CD4-positive, alpha-beta memory T cell (primary cell): ENCODE measurements around the gene AGRP. TPM values are rescaled to one million over a fixed set of nuclear protein-coding genes. Genes with fewer than 3 reads are reported as not detected.
A peak's percentile ranks its signal among the peaks of the same experiment; 100 is the strongest.

Experiments used
- CTCF ChIA-PET: fragments of 350-600 bp; sonication (Branson Sonifier 250); formaldehyde crosslinking; loops from one replicate; lab custom pipeline; 2021; ENCODE audit warnings: inconsistent platforms; ENCODE audit not compliant: partially characterized antibody; lab: Charles Lee
- POLR2A ChIA-PET: fragments of 350-600 bp; sonication (Branson Sonifier 250); formaldehyde crosslinking; loops from one replicate; lab custom pipeline; 2021; ENCODE audit not compliant: partially characterized antibody; lab: Charles Lee
- DNase-seq, 5 donors: peaks; one replicate each; pipeline versions ENCODE4 v3.0.0 to v3.0.0-alpha.2; 2020 to 2022; ENCODE audit warnings: mixed read lengths in 1 of 5
- H3K27ac ChIP-seq: one replicate; pipeline ENCODE4 v1.7.0; 2013; ENCODE audit warnings: low read depth, low read length
- H3K27me3 ChIP-seq: 2 replicates; pipeline ENCODE4 v1.7.0; 2013; ENCODE audit warnings: mild to moderate bottlenecking, low read length, moderate library complexity; ENCODE audit not compliant: insufficient read depth
- H3K36me3 ChIP-seq: 2 replicates; pipeline ENCODE4 v1.7.0; 2013; ENCODE audit warnings: mild to moderate bottlenecking, low read length, moderate library complexity; ENCODE audit not compliant: insufficient read depth
- H3K4me1 ChIP-seq: 2 replicates; pipeline ENCODE4 v1.7.0; 2013; ENCODE audit warnings: mild to moderate bottlenecking, low read length, moderate library complexity; ENCODE audit not compliant: insufficient read depth
- H3K4me3 ChIP-seq, 2 donors: one replicate each; pipeline ENCODE4 v1.7.0; 2013; ENCODE audit warnings: low read length in 2 of 2, mild to moderate bottlenecking in 1 of 2
- H3K9me3 ChIP-seq, 2 donors: one replicate each; pipeline ENCODE4 v1.7.0; 2013; ENCODE audit warnings: low read length in 2 of 2, control low read depth in 1 of 2; ENCODE audit not compliant: control insufficient read depth in 1 of 2
- H3K27ac Mint-ChIP-seq, 7 donors: one replicate each; pipeline ENCODE4 v1.8.0; 2020 to 2021; ENCODE audit warnings: mixed read lengths in 7 of 7, mild to moderate bottlenecking in 6 of 7, inconsistent platforms in 3 of 7, moderate library complexity in 3 of 7
- H3K27me3 Mint-ChIP-seq, 2 donors: one replicate each; pipeline ENCODE4 v1.8.0; 2020 to 2021; ENCODE audit warnings: mixed read lengths in 2 of 2
- H3K36me3 Mint-ChIP-seq, 2 donors: one replicate each; pipeline ENCODE4 v1.8.0; 2020 to 2021; ENCODE audit warnings: mixed read lengths in 2 of 2, inconsistent platforms in 1 of 2, mild to moderate bottlenecking in 1 of 2
- H3K4me1 Mint-ChIP-seq, 4 donors: one replicate each; pipeline ENCODE4 v1.8.0; 2020 to 2021; ENCODE audit warnings: mixed read lengths in 4 of 4, mild to moderate bottlenecking in 1 of 4
- H3K4me3 Mint-ChIP-seq, 8 donors: one replicate each; pipeline ENCODE4 v1.8.0; 2020 to 2021; ENCODE audit warnings: mixed read lengths in 8 of 8, mild to moderate bottlenecking in 7 of 8, moderate library complexity in 6 of 8, inconsistent platforms in 3 of 8
- H3K9me3 Mint-ChIP-seq, 8 donors: one replicate each; pipeline ENCODE4 v1.8.0; 2020 to 2021; ENCODE audit warnings: mixed read lengths in 8 of 8, mild to moderate bottlenecking in 5 of 8, inconsistent platforms in 3 of 8, moderate library complexity in 1 of 8
- intact Hi-C: fragments of 100-400 bp; cut with micrococcal nuclease; formaldehyde crosslinking; loops from one replicate; pipeline ENCODE4 v1.15.1; 2023
- polyA plus RNA-seq, 2 donors: library from polyadenylated mRNA; unstranded; fragments of 300-500 nt; fragmentation: Illumina TruSeq; gene quantifications; one replicate each; pipeline ENCODE4 v1.2.3, GENCODE V29; 2021
- total RNA-seq, 2 experiments: library from RNA; stranded (reverse); gene quantifications; one replicate each; pipeline ENCODE4 v1.2.3, GENCODE V29; 2021

AGRP gene
- total and polyA plus RNA-seq, 4 experiments from 2014 or later: not detected

GRCh38 chr16:67451704-67452435 is 31.5 kb downstream of the AGRP start:
- Mint-ChIP-seq H3K9me3 (no peaks in the 10 kb centered on the region), H3K4me3 (no peak overlapping the region), H3K36me3 (peaks cover 16 to 50% of the 10 kb centered on the region in 2 donors), H3K27ac (no peak overlapping the region), H3K27me3 (no peaks in the 10 kb centered on the region), H3K4me1 (peaks cover 7 to 24% (median 10%) of the 10 kb centered on the region in 4 donors)
- Histone ChIP-seq H3K36me3 (peaks cover 15% of the 10 kb centered on the region), H3K4me3 (no peak overlapping the region), H3K27ac (no peak overlapping the region), H3K4me1 (no peaks in the 10 kb centered on the region), H3K9me3 (no peaks in the 10 kb centered on the region), H3K27me3 (no peaks in the 10 kb centered on the region)
- ChIA-PET POLR2A (no interaction called here), CTCF (interaction anchor here (1.9 kb wide), 1 partner anchor 24 kb away, joined by 7 read pairs; no protein-coding TSS in a partner anchor)
- peak in 1 of 5 donors; percentile 25 for DNase-seq
- intact Hi-C loops: no loop called here

- no peaks in the 10 kb centered on the region for H3K27me3 ChIP-seq
- H3K9me3 ChIP-seq: no peaks in the 10 kb centered on the region
- DNase-seq: peak in 1 of 5 donors; percentile 10
- peaks cover 16 to 54% of the 10 kb centered on the region in 2 donors for H3K36me3 Mint-ChIP-seq
- H3K27ac Mint-ChIP-seq: peak overlapping the region in 3 of 7 donors; percentile 3 to 62 (median 30)
- H3K36me3 ChIP-seq: peaks cover 15% of the 10 kb centered on the region
- no peak overlapping the region for H3K4me3 ChIP-seq
- ChIA-PET CTCF (no interaction called here), POLR2A (no interaction called here)
- H3K4me3 Mint-ChIP-seq: no peak overlapping the region
- no peaks in the 10 kb centered on the region for H3K4me1 ChIP-seq
- H3K27ac ChIP-seq: no peak overlapping the region
- intact Hi-C loops: no loop called here
- H3K9me3 Mint-ChIP-seq: no peaks in the 10 kb centered on the region
- H3K4me1 Mint-ChIP-seq: peaks cover 2 to 17% (median 8%) of the 10 kb centered on the region in 4 donors
- no peaks in the 10 kb centered on the region for H3K27me3 Mint-ChIP-seq
These were observed 32.2 kb downstream of the AGRP start for GRCh38 chr16:67451061-67451703.

- H3K4me1 ChIP-seq: no peaks in the 10 kb centered on the region
- no peaks in the 10 kb centered on the region for H3K9me3 ChIP-seq
- H3K4me3 Mint-ChIP-seq: no peak overlapping the region
- ChIA-PET POLR2A (no interaction called here), CTCF (no interaction called here)
- H3K36me3 ChIP-seq: peaks cover 15% of the 10 kb centered on the region
- peaks cover 0 to 15% (median 4%) of the 10 kb centered on the region in 4 donors for H3K4me1 Mint-ChIP-seq
- H3K27ac Mint-ChIP-seq: peak overlapping the region in 5 of 7 donors; percentile 27 to 77 (median 59)
- no peaks in the 10 kb centered on the region for H3K27me3 ChIP-seq
- H3K27ac ChIP-seq: no peak overlapping the region
- no peaks in the 10 kb centered on the region for H3K9me3 Mint-ChIP-seq
- DNase-seq: peak in 1 of 5 donors; percentile 29
- H3K4me3 ChIP-seq: no peak overlapping the region
- H3K36me3 Mint-ChIP-seq: peaks cover 16 to 62% of the 10 kb centered on the region in 2 donors
- intact Hi-C loops: no loop called here
- H3K27me3 Mint-ChIP-seq: no peaks in the 10 kb centered on the region
These were observed 33.6 kb downstream of the AGRP start for GRCh38 chr16:67449739-67450138.

GRCh38 chr16:67449336-67449735 is 34.0 kb downstream of the AGRP start:
- Mint-ChIP-seq H3K27me3 (no peaks in the 10 kb centered on the region), H3K36me3 (peaks cover 16 to 63% of the 10 kb centered on the region in 2 donors), H3K4me3 (no peak overlapping the region), H3K9me3 (no peaks in the 10 kb centered on the region), H3K4me1 (peaks cover 0 to 15% (median 4%) of the 10 kb centered on the region in 4 donors), H3K27ac (peak overlapping the region in 6 of 7 donors; percentile 27 to 77 (median 62))
- Histone ChIP-seq H3K4me1 (no peaks in the 10 kb centered on the region), H3K4me3 (no peak overlapping the region), H3K27me3 (no peaks in the 10 kb centered on the region), H3K9me3 (no peaks in the 10 kb centered on the region), H3K36me3 (peaks cover 15% of the 10 kb centered on the region), H3K27ac (no peak overlapping the region)
- DNase-seq: peak in 1 of 5 donors; percentile 2
- ChIA-PET CTCF (no interaction called here), POLR2A (no interaction called here)
- intact Hi-C loops: no loop called here

- ChIA-PET POLR2A (no interaction called here), CTCF (interaction anchor here (0.9 to 1.5 kb wide), 4 partner anchors 13 to 25 kb away, joined by 3 to 5 read pairs (median 4); no protein-coding TSS in a partner anchor)
- Mint-ChIP-seq H3K4me3 (no peak overlapping the region), H3K27ac (no peak overlapping the region), H3K4me1 (peaks cover 0 to 15% (median 4%) of the 10 kb centered on the region in 4 donors), H3K9me3 (no peaks in the 10 kb centered on the region), H3K36me3 (peaks cover 16 to 59% of the 10 kb centered on the region in 2 donors), H3K27me3 (no peaks in the 10 kb centered on the region)
- DNase-seq: no peak
- Histone ChIP-seq H3K4me1 (no peaks in the 10 kb centered on the region), H3K4me3 (no peak overlapping the region), H3K9me3 (no peaks in the 10 kb centered on the region), H3K27me3 (no peaks in the 10 kb centered on the region), H3K36me3 (peaks cover 13% of the 10 kb centered on the region), H3K27ac (no peak overlapping the region)
- intact Hi-C loops: no loop called here
These were observed 34.8 kb downstream of the AGRP start for GRCh38 chr16:67448580-67448979.

- POLR2A ChIA-PET: interaction anchor here (0.8 kb wide), 1 partner anchor 9 kb away, joined by 3 read pairs; no protein-coding TSS in a partner anchor
- intact Hi-C loops: no loop called here
- Mint-ChIP-seq H3K36me3 (peaks cover 11 to 56% of the 10 kb centered on the region in 2 donors), H3K4me3 (no peak overlapping the region), H3K9me3 (no peaks in the 10 kb centered on the region), H3K27ac (no peak overlapping the region), H3K27me3 (no peaks in the 10 kb centered on the region), H3K4me1 (peaks cover 0 to 15% (median 3%) of the 10 kb centered on the region in 4 donors)
- Histone ChIP-seq H3K36me3 (peaks cover 10% of the 10 kb centered on the region), H3K9me3 (no peaks in the 10 kb centered on the region), H3K4me1 (no peaks in the 10 kb centered on the region), H3K27me3 (no peaks in the 10 kb centered on the region), H3K27ac (no peak overlapping the region), H3K4me3 (no peak overlapping the region)
- DNase-seq: peak in 4 of 5 donors; percentile 34 to 46 (median 42)
- CTCF ChIA-PET: interaction anchor here (0.6 to 1.5 kb wide), 5 partner anchors 14 to 491 kb away, joined by 3 to 5 read pairs (median 4); no protein-coding TSS in a partner anchor
These were observed 35.8 kb downstream of the AGRP start for GRCh38 chr16:67447508-67448076.
